AG09309 (cell line): ENCODE data around the gene FARP1.

Experiments
- DNase-seq: peaks from one replicate; pipeline ENCODE4 v3.0.0-alpha.2; 2010; ENCODE audit warnings: low read depth
- H3K4me3 ChIP-seq: 2 replicates; pipeline ENCODE4 v1.5.1; 2011; ENCODE audit warnings: mild to moderate bottlenecking, low read depth, low read length, moderate library complexity; ENCODE audit not compliant: control insufficient read depth
- CTCF ChIP-seq: IDR thresholded peaks from 2 replicates; pipeline ENCODE4 v1.5.1; 2011; ENCODE audit warnings: mild to moderate bottlenecking, low read depth, low read length, inconsistent platforms; ENCODE audit not compliant: insufficient read depth, control insufficient read depth; ENCODE audit errors: missing control alignments

FARP1 gene

DNA sequence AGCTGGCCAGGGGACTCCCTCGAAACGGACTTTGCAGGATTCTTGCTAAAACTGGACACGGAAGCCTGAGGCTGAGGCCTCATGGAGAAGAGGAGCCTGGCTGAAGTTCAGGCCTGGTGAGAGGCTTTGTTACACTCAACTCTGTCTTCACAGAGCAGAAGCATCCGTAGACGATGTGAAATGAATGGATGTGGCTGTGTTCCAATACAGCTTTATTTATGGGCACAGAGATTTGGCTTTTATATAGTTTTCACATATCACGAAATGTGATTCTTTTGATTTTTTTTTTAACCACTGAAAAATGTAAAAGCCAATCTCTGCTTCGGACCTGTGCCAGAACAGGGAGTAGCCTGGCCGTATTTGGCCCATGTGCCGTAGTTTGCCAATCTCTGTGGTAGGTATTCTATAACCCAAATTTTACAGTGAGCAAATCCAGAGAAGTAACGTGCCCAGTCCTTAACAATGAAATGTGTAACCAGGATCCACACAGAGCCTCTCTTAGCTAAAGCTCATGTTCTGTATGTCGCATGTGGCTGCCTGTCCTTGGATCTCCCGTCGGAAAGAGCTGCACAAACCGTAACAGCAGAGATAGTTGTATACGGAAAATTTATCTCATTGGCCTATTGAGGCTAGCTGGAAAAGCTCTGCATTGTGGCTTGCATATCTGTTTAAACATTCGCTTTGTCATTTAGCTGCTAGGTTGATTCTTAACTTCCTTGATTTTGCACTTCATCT is 205.7 kb downstream of the FARP1 start:
- H3K4me3 ChIP-seq = no peak overlapping the region
- no peak for DNase-seq
- no peak for TF ChIP-seq CTCF

DNA sequence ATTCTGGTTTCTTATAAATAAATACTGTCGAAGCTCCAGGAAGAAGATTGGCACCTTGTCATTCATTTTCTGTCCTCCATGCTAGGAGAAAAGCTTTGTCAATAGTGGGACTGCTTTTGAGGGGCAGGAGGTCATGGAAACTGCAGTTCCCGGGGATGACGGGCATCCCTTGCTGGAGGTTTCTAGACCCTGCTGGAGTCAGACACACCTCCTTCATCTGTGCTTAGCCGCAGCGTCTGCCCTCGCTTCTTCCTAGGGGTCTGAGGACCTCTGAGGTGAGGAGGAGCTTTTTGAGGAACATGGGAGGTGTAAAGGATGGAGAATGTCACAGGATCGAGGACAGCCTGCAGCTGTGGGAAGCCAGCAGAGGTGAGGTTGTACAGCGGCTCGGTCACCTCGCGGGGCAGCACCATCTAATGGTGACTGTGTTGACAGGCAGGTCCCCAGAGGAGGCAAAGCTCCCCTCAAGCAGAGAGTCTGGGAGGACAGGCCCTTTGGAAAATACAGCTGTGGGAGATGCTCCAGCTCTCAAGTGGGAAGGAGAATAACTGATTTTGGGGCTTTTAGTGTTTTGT is 206.9 kb downstream of the FARP1 start:
- no peak for DNase-seq
- H3K4me3 ChIP-seq = no peak overlapping the region
- no peak for TF ChIP-seq CTCF

DNA sequence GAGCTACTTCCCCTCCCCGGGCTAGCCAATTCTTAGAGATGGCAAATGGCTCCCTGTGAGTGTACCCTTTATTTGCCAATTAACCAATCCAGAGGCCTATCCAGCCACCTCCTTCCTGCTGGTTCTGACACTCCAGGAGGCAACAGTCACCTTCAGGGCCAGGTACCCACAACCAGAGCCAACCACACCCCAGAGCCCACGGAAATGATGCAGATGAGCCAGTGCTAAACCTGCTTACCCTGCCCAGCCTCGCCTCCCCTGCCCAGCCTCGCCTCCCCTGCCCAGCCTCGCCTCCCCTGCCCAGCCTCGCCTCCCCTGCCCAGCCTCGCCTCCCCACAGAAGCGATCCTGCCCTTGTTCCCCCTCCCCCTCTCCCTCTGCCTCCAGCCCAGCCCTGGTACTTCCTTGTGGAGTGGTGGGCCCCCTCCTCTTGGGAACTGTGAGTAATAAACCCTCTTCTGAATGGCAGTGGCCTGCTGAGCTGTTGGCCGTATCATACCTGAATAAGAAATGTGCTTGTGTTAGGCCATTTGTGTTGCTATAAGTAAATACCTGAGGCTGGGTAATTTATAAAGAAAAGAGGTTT is 207.9 kb downstream of the FARP1 start:
- no peak for DNase-seq
- no peak overlapping the region for H3K4me3 ChIP-seq
- no peak for TF ChIP-seq CTCF

GRCh38 chr13:98351636-98352035 is 208.7 kb downstream of the FARP1 start:
- TF ChIP-seq CTCF = no peak
- DNase-seq = no peak
- no peak overlapping the region for H3K4me3 ChIP-seq

DNA sequence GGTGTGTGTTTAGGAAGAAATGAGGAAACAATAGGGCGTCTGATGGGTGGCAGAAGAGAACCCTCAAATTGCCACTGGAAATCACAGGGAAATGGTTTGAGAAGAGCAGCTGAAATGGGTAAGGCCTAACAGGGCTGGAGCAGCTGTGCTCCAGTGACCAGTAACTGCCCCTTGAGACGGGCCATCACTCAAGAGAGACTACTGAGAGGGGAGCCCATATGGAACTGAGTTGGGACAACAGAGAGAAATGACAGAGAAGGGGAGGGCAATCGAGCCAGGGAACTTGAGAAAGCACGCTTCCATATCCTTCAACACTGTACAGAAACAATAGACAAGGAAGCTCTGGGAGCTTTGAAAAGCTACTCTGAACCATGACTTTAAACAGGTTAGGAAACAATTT is 209.3 kb downstream of the FARP1 start:
- TF ChIP-seq CTCF = no peak
- no peak for DNase-seq
- no peak overlapping the region for H3K4me3 ChIP-seq

DNA sequence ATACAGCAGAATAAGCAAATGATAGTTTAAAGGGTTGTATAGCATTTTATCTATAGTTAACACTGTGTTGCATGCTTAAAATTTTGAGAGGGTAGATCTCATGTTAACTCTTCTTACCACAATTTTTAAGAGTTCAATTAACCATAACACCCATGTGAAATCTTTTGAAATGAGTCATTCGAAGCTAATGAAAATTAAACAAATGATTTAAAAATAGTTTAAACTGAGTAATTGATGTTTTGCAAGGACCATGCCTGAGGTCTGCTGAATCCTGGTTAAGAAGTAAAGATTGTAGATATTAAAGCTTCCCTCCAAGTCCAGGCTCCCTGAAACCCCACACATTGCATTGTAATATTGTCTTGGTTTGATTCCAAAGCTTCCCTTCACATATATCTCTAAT is 210.9 kb downstream of the FARP1 start:
- no peak for DNase-seq
- no peak overlapping the region for H3K4me3 ChIP-seq
- TF ChIP-seq CTCF = no peak
